T-helper 22 cell (primary cell): Measurements from ENCODE around the gene GALNT12.

ENCODE experiments used
- DNase-seq: peaks from one replicate; pipeline ENCODE4 v3.0.0-alpha.2; 2020; ENCODE audit warnings: low read depth

The GALNT12 gene

DNA sequence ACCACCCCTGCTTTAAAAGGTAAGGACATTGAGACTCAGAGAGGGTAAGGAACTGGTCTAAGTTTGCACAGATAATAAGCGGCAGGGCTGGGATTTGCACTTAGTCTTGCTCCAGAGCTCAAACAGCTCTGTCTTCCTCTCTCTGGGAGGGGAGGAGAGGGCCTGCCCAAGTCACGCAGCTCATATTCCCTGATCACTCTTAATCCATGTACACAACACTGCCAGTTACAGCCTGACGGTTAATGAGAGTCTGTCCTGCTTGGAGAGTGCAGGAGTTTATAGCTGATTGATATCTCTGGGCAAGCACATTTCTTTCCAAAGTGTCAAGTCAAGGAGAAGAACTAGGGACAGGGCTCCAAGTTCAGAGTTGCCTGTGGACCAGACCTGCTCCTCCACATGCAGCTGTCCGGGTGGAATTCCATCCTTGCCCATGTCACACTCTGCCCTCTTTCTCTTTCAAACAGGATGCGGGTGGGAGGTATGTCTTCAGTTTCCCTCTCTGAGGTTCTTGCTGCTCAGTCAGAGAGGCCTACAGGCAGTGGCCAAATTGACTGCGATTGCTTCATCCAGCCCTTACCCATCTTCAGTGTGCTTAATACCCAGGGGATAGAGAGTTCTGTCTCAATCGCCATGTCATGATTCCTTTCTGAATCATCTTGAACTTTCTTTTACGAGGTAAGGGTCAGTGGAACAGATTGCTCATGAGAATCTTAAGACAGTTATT is 54.5 kb downstream of the GALNT12 start:
- no peak for DNase-seq

DNA sequence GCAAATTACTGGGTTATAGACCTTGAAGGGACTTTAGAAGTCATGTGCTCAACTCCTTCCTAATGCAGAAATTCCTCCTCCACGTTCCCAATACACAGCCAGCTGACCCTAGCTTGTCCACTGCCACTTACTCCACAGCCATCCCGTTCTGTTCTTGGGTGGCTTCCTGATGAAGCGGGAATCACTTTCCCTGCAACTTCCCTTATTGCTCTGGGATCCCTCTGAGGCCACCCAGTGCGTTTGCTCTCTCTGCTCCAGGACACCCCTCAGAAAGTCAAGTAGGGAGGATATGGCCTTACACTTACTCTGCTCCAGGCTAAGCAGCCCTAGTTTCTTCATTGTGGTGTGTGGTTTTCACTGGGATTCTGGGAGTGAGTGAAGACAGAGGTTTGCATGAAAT is 55.5 kb downstream of the GALNT12 start:
- no peak for DNase-seq

DNA sequence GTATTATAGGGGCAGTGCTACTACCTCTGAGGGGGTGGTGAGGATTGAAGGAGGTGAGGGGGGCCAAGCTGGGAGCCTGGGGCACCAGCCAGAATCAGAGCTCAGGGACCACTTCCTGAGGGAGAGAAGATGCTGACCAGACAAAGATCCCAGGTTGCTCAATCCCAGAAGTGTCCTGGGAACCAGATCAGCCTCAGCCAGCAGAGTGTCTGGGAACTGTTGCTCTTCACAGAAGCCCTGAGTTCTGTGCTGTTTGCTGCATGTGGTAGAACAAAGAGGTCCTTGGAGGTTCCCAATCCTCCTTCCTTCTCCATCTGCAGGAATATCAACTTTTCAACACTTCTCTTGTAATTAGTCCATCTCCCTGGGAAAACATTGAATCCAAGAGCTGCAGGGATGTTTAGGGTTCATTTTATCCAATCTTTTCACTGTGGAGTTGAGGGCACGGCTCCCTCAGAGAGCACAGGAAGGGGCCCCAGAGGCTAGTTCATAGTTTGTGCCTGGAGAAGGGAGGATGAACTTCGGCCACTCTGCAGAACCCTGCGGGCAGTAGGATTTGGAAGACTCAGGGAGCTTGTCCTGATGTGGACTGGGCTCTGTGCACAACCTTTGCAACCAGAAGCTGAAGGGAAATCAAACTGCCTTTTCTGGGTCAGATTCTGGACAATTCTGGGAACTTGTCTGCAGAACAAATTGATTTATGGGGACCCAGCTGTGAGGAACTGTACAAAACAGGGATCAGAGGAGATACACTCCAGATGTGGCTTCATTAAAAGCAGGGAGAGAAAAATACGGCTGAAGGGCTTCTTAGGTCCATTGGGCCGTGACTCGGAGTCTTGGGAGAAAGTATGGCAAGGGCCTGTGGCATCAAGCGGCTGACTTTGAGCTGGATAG is 57.1 kb downstream of the GALNT12 start:
- DNase-seq: no peak

DNA sequence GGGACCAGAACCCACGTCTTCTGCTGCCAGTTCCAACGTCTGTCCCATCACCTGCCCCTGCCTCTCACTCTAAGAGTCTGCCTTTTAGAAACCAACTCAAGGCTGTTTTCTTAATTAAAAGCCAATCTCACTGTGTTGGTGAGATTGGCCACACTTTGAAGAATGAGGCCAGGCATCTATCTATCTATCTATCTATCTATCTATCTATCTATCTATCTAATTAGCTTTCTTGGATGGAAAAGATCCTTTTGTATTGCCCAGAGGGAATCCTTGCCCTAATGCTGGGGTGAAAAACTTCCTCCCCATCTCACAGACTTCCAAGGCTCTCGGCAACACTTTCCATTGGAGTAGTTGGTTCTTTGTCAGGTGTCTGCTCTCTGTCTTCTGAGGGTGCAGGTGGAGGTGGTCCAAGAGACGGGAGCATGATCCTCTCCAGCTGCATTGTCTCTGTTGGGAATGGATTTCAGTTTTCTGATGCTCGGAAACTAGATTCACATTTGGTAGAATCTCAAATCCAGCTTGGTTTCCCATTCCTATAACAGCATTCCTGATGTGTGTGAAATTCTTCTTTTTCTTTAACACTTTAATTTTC is 57.9 kb downstream of the GALNT12 start:
- no peak for DNase-seq

DNA sequence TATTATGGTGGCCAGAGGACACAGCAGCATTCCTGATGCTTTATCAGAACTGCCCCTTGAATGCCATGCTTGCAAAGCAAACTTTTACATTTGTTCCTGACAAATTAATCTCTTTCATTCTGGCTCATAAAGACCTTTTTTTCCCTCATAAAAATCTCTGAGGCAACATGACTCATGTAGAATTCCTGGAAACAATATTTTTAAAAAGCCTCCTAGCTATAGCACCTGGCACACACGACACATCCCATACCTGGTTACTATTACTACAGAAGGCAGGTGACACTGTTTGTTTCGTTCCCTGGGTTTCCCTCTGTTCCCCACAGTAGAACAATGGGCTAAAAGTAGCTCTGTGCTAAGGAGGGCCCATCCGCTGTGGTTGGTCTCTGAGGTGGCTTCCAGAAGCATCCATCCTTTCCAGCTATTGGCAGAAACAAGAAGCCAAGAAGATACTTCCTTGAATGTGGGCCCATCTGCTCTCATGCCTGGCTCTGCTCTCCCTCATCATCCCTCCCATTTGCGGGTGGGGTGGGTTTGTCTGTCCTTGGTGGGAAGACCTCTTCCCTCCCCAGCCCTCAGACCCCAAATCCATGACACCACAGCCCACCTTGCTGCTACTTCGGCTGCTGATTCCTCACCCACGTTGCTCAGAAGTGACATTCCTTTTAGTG is 59.1 kb downstream of the GALNT12 start:
- DNase-seq: no peak

DNA sequence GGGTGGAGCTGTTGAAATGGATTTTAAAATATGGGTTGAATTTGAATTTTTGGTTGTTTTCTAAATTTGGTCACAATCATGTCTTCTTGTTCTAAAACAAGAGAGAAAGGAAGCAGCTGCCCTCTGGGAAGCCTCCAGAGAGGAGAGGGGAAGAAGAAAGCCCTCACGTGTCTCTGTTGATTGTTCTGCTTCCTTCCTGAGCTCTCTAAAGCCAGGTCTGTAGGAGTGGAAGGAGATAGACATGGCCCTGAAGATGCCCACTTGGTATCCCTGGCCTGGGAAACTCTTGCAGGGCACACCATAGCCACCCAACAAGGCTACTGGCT is 59.6 kb downstream of the GALNT12 start:
- no peak for DNase-seq

DNA sequence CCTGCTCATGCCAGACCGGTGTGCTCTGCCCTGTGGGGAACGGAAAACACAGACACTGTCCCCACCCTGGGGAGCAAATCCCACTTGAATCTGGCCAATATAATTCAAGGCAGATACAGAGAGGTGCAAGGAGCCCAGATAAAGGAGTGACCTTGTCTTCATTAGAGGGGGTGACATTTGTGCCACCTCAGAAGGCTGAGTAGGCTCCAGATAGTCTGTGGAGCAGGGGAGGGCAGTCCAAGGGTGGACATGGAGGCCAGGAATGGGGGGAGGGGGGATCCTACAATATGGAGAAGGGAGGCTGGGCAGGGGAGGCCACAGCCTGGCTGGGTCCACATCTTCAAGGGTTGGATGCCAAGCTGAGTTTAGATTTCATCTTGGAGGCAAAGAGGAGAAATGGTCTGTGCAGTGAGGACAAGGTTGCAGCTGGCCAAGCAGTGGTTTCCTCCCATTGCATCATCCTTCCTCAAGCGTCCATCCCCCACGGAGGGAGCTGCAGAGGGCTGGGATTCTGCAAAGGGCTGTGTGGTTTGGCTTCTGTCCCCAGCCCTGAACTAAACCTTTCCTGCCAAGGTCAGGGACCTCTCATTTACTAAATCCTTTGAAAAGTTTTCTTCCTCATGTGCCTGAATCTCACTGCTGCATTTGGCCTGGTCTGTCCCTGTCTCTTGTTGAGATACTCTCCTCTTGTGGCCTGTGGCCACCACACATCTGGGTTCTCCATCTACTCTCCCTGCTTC is 60.1 kb downstream of the GALNT12 start:
- no peak for DNase-seq

DNA sequence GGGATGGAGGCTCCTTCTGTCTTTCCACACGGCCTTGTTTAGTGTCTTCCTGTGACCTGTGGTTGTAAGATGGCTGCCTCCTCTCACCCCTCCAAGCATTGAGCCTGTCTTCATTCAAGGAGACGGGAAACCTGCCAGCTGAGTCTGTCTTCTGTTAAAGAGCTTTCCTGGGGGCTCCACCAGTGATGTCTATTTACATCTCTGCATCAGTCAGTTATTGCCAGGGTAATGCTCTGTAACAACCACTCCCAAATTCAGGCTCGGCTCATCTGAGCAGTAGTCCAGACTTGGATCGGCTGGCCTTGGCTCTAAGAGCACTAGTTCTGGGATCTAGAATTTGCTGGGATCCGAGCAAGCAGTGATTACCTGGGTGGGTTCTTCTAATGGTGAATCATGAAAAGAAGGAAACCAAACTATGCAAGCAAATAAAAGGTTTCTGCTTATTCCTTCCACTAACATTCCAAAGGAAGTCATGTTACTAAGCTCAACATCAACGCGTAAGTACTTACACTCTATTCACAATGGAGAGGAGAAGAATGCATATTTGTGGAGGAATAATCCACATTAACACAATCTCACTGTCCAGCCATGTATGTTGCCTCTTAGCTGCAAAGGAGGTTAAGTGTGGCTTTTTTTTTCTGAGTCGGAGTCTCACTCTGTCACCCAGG is 61.7 kb downstream of the GALNT12 start:
- no peak for DNase-seq

DNA sequence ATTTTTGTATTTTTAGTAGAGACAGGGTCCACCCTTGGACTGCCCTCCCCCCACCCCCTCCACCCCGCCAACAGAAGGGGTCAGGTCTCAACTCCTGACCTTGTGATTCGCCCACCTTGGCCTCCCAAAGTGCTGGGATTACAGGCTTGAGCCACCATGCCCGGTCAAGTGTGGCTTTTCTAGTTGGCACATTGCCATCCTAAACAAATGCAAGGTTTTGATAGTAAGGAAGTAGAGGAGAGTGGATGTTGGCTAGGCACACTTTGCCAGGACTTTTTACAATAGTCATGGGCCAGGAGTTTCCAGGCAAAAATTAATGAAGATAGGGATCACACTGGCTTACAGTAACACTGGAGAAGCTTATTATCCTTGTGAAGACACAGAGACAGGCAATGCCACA is 62.4 kb downstream of the GALNT12 start:
- no peak for DNase-seq

DNA sequence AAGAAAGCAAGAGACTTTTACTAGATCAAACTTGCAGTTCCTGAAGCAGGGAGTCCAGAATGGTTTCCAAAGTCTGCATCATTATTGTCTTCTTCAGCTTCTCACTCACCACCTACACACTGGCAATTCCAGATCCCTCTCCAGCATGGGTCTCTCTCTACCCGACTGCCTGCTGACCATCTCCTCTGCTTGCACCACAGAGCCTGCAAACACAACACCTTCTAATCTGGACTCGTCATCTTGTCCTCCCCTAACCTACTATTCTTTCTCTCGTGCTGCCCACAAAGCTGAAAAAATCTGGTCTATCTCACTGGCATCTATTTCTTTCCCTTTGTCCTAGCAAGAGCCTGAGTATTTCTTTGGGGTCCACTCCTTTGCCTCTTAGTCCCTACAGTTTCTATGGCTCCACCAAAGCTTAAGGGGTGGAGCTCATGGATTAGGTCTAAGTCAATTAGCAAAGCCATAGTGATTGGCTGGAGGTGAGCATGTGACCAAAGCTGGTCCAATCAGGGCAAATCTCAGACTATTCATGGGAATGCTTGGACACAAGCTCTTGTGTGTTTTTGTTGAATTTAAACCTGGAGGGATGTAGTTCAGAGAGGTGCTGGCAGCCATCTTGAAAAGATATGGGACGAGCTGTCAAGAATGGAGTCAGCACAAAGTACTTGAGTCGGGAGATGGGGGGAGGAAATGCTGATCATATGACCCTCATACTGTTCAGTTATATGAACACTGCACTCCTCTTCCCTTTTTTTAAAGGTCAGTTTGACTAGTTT is 63.5 kb downstream of the GALNT12 start:
- no peak for DNase-seq

DNA sequence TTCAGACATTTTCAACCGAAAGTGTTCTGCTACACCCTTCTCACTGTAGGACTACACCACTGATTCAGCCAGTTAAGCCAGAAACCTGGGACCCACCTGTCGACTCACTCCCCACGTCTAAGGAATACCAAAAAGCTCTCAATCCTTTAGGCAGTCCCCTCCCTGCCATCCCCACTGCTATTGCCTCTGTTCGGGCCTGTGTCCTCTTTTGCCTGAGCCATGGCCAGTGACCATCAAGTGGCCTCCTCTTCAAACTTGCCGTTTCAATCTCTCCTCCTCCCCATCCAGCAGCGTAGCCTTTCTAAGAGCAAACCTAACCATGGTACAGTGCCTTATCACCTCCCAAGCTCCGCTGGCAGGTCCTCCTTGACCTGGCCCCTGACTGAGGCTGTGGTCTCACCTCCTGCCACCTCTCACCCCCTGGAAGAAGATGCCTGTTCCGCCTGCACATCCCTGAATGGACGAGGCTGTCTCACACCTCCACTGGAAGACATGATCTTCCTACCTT is 64.1 kb downstream of the GALNT12 start:
- no peak for DNase-seq

DNA sequence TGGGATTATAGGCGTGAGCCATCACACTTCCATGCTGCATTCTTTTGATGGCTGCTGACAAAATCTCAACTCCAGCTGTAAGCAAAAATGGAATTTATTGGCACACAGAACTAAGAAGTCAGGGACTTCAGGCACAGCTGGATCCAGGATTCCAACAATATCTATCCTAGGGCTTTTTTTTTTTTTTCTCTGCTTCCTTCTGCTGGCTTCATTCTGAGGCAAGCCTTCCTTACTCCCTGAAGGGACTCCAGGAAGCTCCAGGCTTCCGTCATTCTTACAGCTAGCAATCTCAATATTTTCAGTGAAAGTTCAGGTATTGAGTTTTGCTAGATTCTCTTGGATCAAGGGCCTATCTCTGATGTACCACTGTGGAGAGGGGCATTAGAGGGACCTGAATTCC is 66.1 kb downstream of the GALNT12 start:
- no peak for DNase-seq

DNA sequence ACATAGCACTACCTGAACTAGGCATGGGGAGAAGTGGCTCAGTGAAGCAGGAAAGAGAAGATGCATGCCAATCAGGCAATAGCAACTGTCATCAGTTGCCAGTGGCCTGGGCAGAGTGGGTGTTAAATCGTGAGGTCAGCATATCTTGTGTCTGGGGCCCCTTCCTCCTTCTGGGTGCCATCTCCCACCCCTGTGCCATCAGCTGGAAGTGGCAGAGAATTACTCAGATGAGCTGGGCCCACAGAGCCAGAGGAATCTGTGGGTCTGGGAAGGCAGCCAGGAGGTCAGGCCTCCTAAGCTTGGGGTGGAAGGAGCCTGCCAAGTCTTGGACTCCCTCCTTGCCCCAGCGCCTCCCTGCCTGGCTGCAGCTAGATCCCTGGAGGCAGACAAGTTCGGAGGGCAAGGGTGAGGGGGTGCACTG is 66.5 kb downstream of the GALNT12 start:
- DNase-seq: no peak

DNA sequence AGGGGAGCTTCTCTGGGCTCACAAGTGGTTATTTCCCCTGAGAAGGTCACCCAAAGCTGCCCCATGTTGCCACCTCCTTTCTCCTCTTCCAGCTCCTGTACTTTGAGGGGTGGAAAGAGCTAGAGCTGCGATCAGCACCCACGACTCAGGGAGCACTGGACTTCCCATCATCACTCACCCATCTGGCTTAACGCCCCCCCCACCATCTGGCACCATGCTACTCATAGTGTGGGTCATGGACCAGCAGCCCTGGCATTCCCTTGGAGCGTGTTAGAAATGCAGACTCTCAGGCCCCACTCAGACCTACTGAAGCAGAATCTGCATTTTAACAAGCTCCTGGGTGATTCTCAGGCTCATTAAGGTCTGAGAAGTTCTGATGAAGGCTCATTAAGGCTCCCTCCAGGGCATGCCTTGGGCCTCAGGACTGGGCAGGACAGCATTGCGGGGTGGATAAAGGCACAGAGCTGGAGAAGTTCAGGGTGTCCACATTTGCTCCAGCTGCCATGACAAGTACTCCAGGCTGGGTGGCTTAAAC is 67.3 kb downstream of the GALNT12 start:
- DNase-seq: no peak

DNA sequence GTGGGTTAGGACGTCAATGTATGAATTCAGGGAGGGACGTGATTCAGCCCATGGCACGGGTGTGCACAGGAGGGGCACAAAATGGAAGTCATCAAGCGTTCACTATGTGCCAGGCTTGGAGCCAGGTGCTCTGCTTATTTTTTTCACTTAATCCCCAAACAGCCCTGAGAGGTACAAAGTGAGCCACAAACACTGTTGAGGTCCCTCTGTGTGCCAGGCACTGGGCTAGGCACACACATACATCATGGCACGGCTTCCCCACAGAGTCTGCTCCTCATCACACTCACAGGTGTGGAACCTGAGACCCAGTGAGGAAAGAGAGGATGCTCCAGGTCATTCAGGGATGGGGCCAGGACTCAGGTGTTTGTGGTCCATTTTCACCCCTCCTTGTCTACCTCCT is 68.1 kb downstream of the GALNT12 start:
- DNase-seq: no peak

DNA sequence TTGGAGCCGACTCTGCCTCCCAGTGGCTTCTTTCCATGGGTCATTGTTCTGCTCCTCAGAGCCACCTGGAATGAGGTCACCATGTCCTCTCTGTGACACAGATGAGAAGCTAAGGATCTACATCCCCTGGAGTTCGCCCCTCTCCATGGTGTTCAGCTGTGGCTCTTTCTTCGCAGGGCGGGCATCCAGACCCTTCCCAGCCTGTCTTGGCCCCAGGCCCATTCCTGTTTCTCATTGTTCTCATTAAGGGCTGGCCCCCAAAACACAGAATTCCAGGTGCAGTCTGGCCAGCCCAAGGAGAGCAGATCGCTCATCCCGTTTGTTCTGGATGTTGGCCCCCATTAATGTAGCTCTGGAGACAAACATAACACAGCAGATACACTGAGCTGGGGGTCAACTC is 69.8 kb downstream of the GALNT12 start:
- DNase-seq: no peak

DNA sequence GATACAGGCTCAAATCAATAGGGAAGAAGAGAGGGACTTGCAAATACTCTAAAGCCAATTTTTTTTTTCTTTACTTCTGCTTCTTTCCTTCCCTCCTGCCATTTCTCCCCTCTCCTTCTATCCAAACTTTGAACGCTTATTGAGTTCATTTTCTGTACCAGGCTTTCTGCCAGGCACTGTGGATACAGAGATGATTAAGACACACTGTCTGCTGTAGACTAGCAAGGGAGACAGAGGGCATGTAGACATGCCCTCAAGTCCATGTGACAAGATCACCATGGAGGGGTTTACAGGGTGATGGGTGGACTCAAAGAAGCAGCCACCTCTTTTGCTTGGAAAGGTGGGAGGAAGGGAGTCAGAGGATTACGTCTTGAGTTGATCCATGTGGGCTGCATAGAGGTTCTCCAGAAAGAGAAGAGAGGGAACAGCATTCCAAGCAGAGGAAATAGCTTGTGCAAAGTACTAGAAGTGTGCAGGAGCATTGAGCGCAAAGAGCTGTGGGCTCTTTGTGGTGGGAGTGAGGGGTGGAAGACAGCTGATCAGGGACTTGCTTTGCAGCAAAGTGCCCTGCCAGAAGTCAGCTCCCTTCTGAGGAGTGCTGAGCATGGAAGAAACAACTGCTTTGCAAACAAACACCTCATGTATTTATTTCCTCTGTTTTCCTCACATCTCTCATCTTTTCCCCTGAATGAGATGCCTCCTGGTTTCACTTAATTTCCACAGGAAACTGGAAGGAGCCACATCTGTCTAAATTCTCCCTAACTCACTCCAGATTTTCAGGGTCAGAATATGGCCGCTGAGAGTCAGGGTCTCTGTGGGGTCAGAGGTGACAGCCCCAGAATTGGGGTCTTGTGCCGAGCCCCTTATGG is 71.9 kb downstream of the GALNT12 start:
- DNase-seq: no peak

DNA sequence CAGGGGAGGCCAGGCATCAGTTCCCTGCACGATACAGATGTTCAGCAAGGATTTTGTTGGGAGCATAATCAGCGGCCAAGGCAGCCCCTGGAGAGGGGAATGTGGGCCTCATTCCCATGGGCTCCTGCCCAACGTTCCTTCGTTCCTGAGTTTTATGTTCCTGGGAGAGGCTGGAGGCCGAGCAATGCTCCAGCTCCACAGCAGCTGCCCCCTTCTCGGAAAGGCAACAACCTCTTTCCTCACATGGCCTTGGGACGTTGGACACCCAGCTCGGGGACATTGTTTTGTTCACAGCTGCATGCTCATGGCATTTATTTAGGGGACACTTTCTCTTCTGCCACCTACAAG is 72.5 kb downstream of the GALNT12 start:
- DNase-seq: no peak

DNA sequence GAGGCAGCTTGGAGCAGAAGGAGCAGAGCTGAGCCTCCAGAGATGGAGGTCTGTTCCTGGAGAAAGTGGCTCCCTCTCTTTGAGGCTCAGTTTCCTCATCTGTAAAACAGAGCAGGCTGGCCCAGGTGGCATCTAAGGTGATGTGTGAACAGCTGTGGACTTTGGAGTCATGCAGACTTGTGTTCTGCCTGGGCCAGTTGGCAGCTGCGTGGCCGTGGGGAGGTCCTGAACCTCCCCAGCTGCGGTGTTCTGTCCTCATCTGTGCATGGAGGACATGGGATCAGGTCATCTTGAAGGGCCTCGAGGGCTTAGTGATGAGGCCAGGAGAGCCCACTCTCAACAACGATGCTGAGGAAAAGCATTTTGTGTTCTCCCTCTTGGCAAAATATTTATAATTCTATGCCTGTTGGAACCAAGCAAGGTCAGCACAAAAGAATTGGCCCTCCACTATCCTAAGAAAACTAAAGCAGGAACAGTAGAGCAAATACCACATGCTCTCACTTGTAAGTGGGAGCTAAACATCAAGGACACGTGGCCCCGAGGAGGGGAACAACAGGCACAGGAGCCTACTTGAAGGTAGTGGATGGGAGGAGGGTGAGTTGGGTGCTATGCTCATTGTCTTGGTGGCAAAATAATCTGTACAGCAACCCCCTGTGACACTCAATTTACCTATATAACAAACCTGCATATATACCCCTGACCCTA is 73.0 kb downstream of the GALNT12 start:
- no peak for DNase-seq
